PC-9 (cell line): ENCODE measurements around the gene ANGPTL3.

Source experiments
- EZH2 ChIP-seq: fragments of 200-600 bp; sonication (generic); IDR thresholded peaks from 2 replicates; pipeline ENCODE4 v1.8.0; 2017; ENCODE audit warnings: antibody characterized with exemption, low read depth
- TF ChIP-seq, protein P1 (sequence below): fragments of 200-600 bp; sonication (generic); conservative IDR thresholded peaks from 2 replicates; pipeline ENCODE4 v1.6.1; 2017; ENCODE audit warnings: mixed run types, antibody characterized with exemption, mild to moderate bottlenecking, moderate library complexity

DNA sequence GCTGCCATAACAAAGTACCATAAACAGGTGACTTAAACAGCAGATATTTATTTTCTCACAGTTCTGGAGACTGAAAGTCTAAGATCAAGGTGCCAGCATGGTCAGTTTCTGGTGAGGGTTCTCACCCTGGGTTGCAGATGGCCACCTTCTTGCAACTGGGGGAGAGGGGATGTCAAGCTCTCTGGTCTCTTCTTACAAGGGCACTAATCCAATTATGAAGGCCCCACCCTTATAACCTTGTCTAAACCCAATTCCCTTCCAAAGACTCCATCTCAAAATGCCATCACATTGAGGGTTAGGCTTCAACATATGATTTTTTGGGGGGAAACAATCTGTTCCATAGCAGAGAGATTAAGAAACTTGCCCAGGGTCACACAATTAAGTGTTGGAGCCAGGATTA lies 24.8 kb upstream of the ANGPTL3 start:
- TF ChIP-seq EZH2, result no peak
- TF ChIP-seq, protein P1, sequence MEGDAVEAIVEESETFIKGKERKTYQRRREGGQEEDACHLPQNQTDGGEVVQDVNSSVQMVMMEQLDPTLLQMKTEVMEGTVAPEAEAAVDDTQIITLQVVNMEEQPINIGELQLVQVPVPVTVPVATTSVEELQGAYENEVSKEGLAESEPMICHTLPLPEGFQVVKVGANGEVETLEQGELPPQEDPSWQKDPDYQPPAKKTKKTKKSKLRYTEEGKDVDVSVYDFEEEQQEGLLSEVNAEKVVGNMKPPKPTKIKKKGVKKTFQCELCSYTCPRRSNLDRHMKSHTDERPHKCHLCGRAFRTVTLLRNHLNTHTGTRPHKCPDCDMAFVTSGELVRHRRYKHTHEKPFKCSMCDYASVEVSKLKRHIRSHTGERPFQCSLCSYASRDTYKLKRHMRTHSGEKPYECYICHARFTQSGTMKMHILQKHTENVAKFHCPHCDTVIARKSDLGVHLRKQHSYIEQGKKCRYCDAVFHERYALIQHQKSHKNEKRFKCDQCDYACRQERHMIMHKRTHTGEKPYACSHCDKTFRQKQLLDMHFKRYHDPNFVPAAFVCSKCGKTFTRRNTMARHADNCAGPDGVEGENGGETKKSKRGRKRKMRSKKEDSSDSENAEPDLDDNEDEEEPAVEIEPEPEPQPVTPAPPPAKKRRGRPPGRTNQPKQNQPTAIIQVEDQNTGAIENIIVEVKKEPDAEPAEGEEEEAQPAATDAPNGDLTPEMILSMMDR, result no peak
